HepG2 (cell line): ENCODE results near the gene RPS6KB1. TPM values are rescaled to one million over a fixed set of nuclear protein-coding genes. Genes with fewer than 3 reads are reported as not detected.

Experiments
- BORCS8-MEF2B ChIP-seq: sonication (generic); formaldehyde crosslinking; IDR thresholded peaks from 2 replicates; pipeline ENCODE4 v1.8.0; 2022; ENCODE audit warnings: mild to moderate bottlenecking, missing genetic modification reagents
- GABPB1 ChIP-seq: IDR thresholded peaks from 2 replicates; pipeline ENCODE4 v1.6.1; 2016; ENCODE audit warnings: mild to moderate bottlenecking, missing genetic modification reagents, moderate library complexity, missing compliant biosample characterization
- GATAD1 ChIP-seq: IDR thresholded peaks from 2 replicates; pipeline ENCODE4 v1.6.1; 2016; ENCODE audit warnings: missing genetic modification reagents, missing compliant biosample characterization
- GFI1 ChIP-seq: sonication (generic); formaldehyde crosslinking; IDR thresholded peaks from 2 replicates; pipeline ENCODE4 v1.5.0; 2020; ENCODE audit warnings: missing genetic modification reagents, mild to moderate bottlenecking, borderline replicate concordance
- JUNB ChIP-seq: sonication (generic); formaldehyde crosslinking; IDR thresholded peaks from 2 replicates; pipeline ENCODE4 v1.8.0; 2022; ENCODE audit warnings: missing genetic modification reagents, mild to moderate bottlenecking, borderline replicate concordance
- KAT7 ChIP-seq: IDR thresholded peaks from 2 replicates; pipeline ENCODE4 v1.6.1; 2018; ENCODE audit warnings: borderline replicate concordance, missing compliant biosample characterization
- KIAA2018 ChIP-seq: sonication (generic); formaldehyde crosslinking; IDR thresholded peaks from 2 replicates; pipeline ENCODE4 v1.5.0; 2020; ENCODE audit warnings: mild to moderate bottlenecking, missing genetic modification reagents, borderline replicate concordance
- MATR3 ChIP-seq: sonication (generic); formaldehyde crosslinking; IDR thresholded peaks from 2 replicates; pipeline ENCODE4 v1.4.0; 2020; ENCODE audit warnings: missing genetic modification reagents
- MTA3 ChIP-seq: sonication (generic); formaldehyde crosslinking; IDR thresholded peaks from 2 replicates; pipeline ENCODE4 v1.4.0; 2020; ENCODE audit warnings: missing genetic modification reagents
- PBX3 ChIP-seq: sonication (generic); formaldehyde crosslinking; IDR thresholded peaks from 2 replicates; pipeline ENCODE4 v1.8.1; 2023; ENCODE audit warnings: missing genetic modification reagents, inconsistent platforms, borderline replicate concordance
- SAFB2 ChIP-seq: sonication (generic); formaldehyde crosslinking; IDR thresholded peaks from 2 replicates; pipeline ENCODE4 v1.5.1; 2020; ENCODE audit warnings: missing genetic modification reagents, low read depth, mild to moderate bottlenecking, borderline replicate concordance
- SIN3B ChIP-seq: fragments of 150-350 bp; IDR thresholded peaks from 2 replicates; pipeline ENCODE4 v1.6.1; 2014; ENCODE audit warnings: low read length
- TRIM24 ChIP-seq: sonication (generic); formaldehyde crosslinking; IDR thresholded peaks from 2 replicates; pipeline ENCODE4 v1.8.0; 2022; ENCODE audit warnings: mild to moderate bottlenecking, missing genetic modification reagents
- ZBTB34 ChIP-seq: sonication (generic); formaldehyde crosslinking; IDR thresholded peaks from 2 replicates; pipeline ENCODE4 v1.8.0; 2022; ENCODE audit warnings: mild to moderate bottlenecking, missing genetic modification reagents
- ZFP62 ChIP-seq: sonication (generic); formaldehyde crosslinking; IDR thresholded peaks from 2 replicates; pipeline ENCODE4 v1.4.0; 2020; ENCODE audit warnings: missing genetic modification reagents
- ZFX ChIP-seq: sonication (generic); formaldehyde crosslinking; IDR thresholded peaks from 2 replicates; pipeline ENCODE4 v1.4.0; 2020; ENCODE audit warnings: mild to moderate bottlenecking, low read depth, missing genetic modification reagents, moderate library complexity
- ZNF326 ChIP-seq: sonication (generic); formaldehyde crosslinking; IDR thresholded peaks from 2 replicates; pipeline ENCODE4 v1.4.0; 2020; ENCODE audit warnings: missing genetic modification reagents, borderline replicate concordance
- ZNF33A ChIP-seq: sonication (generic); formaldehyde crosslinking; IDR thresholded peaks from 2 replicates; pipeline ENCODE4 v1.5.1; 2020; ENCODE audit warnings: missing genetic modification reagents, mild to moderate bottlenecking, moderate library complexity, borderline replicate concordance
- ZNF709 ChIP-seq: sonication (generic); formaldehyde crosslinking; IDR thresholded peaks from 2 replicates; pipeline ENCODE4 v1.5.0; 2020; ENCODE audit warnings: mild to moderate bottlenecking, missing genetic modification reagents
- polyA plus RNA-seq, 8 experiments: library from polyadenylated mRNA; depleted of rRNA in 3 of 8; stranded (reverse) in 7 of 8; unstranded in 1 of 8; fragments of >200 nt; fragmentation: Illumina TruSeq in 4 of 8; extraction: Trizol in 4 of 8; gene quantifications; 2 replicates each; pipeline versions ENCODE4 v1.2.1 to v1.2.3, GENCODE V29; 2011 to 2016; ENCODE audit warnings: low read depth in 4 of 8, missing spikeins in 1 of 8, mixed read lengths in 1 of 8; ENCODE audit not compliant: insufficient read depth in 1 of 8
- total RNA-seq, 5 experiments: library from RNA; depleted of rRNA; stranded (reverse); fragments of >200 nt; fragmentation: Illumina TruSeq; extraction: Trizol; gene quantifications; 2 replicates each; pipeline ENCODE4 v1.2.3, GENCODE V29; 2016; ENCODE audit warnings: low read depth in 1 of 5

Gene RPS6KB1
- total and polyA plus RNA-seq, 2 of the 13 experiments (the other 11 are each of a cell fraction or from before 2014, with no cell fraction given) = 16.5 to 42.2 TPM

- no peak for TF ChIP-seq SIN3B
- no peak for TF ChIP-seq TRIM24 (CRISPR knock-in tag)
- no peak; the same call in 1 of the 2 replicates for TF ChIP-seq ZNF709
- TF ChIP-seq ZFX (CRISPR knock-in tag) = peak; percentile 58
- no peak; the same call in 1 of the 2 replicates for TF ChIP-seq ZBTB34
- TF ChIP-seq GFI1 (CRISPR knock-in tag) = peak; percentile 76; the same call in 1 of the 2 replicates
- TF ChIP-seq JUNB (CRISPR knock-in tag) = peak; percentile 68; the same call in 1 of the 2 replicates
- 0 out of 2 replicates have a peak, but pooled peaks have one; percentile 75 for TF ChIP-seq ZNF33A (CRISPR knock-in tag)
- no peak for TF ChIP-seq MATR3 (CRISPR knock-in tag)
- no peak for TF ChIP-seq PBX3 (CRISPR knock-in tag)
- no peak for TF ChIP-seq MTA3
- TF ChIP-seq GATAD1 (CRISPR knock-in tag) = peak; percentile 81
- peak; percentile 70 for TF ChIP-seq BORCS8-MEF2B
- TF ChIP-seq ZFP62 (CRISPR knock-in tag) = no peak
- TF ChIP-seq KIAA2018 = no peak
- no peak; the same call in 1 of the 2 replicates for TF ChIP-seq SAFB2 (CRISPR knock-in tag)
- no peak for TF ChIP-seq ZNF326 (CRISPR knock-in tag)
- TF ChIP-seq KAT7 (CRISPR knock-in tag) = peak; percentile 88; the same call in 1 of the 2 replicates
- TF ChIP-seq GABPB1 = peak; percentile 54
Observed at GRCh38 chr17:59853168-59853918, 39.6 kb upstream of the RPS6KB1 start (continued).
